HEK293T (cell line): ENCODE results near the gene RER1.

Experiments used
- BHLHE40 ChIP-seq: fragments of 450-650 bp; IDR thresholded peaks from 2 replicates; pipeline ENCODE4 v1.6.1; 2016; ENCODE audit warnings: mild to moderate bottlenecking, moderate library complexity, borderline replicate concordance
- CTBP1 ChIP-seq: fragments of 450-650 bp; IDR thresholded peaks from 2 replicates; pipeline ENCODE4 v1.6.1; 2016; ENCODE audit warnings: borderline replicate concordance
- FOXK2 ChIP-seq: fragments of 450-650 bp; IDR thresholded peaks from 2 replicates; pipeline ENCODE4 v1.6.1; 2016; ENCODE audit warnings: mild to moderate bottlenecking
- FOXM1 ChIP-seq: fragments of 450-650 bp; IDR thresholded peaks from 2 replicates; pipeline ENCODE4 v1.6.1; 2017; ENCODE audit warnings: mild to moderate bottlenecking, borderline replicate concordance
- LEF1 ChIP-seq: fragments of 450-650 bp; IDR thresholded peaks from 2 replicates; pipeline ENCODE4 v1.6.1; 2017; ENCODE audit warnings: mild to moderate bottlenecking, borderline replicate concordance
- NFRKB ChIP-seq: fragments of 450-650 bp; IDR thresholded peaks from 2 replicates; pipeline ENCODE4 v1.6.1; 2016; ENCODE audit warnings: mild to moderate bottlenecking, moderate library complexity
- SP1 ChIP-seq: fragments of 450-650 bp; IDR thresholded peaks from 2 replicates; pipeline ENCODE4 v1.6.1; 2017
- TARDBP ChIP-seq: fragments of 450-650 bp; IDR thresholded peaks from 2 replicates; pipeline ENCODE4 v1.6.1; 2016
- ZNF384 ChIP-seq: fragments of 450-650 bp; IDR thresholded peaks from 2 replicates; pipeline ENCODE4 v1.6.1; 2016

GRCh38 chr1:2446394-2446793, 54.8 kb downstream of the RER1 start:
- TF ChIP-seq NFRKB (no peak), ZNF384 (no peak), FOXK2 (no peak), TARDBP (no peak), LEF1 (no peak), FOXM1 (no peak), CTBP1 (no peak), SP1 (no peak), BHLHE40 (no peak)
